Stimulated activated CD8-positive, alpha-beta memory T cell treated with anti-CD3 and anti-CD28 coated beads, Interleukin-12 subunit alpha, Interleukin-12 subunit beta, amount 100 ng/mL, for 1 hour (primary cell): ENCODE measurements around the gene NARS2.
A peak's percentile ranks its signal among the peaks of the same experiment; 100 is the strongest.
"Not testable (repeated sequence)": the region's sequence is repeated elsewhere in the genome, so short reads cannot be mapped to it uniquely, and the experiment has no call there.

ENCODE experiments used
- DNase-seq: peaks from one replicate; pipeline ENCODE4 v3.0.0-alpha.2; 2020; ENCODE audit warnings: low read depth

NARS2 gene

DNA sequence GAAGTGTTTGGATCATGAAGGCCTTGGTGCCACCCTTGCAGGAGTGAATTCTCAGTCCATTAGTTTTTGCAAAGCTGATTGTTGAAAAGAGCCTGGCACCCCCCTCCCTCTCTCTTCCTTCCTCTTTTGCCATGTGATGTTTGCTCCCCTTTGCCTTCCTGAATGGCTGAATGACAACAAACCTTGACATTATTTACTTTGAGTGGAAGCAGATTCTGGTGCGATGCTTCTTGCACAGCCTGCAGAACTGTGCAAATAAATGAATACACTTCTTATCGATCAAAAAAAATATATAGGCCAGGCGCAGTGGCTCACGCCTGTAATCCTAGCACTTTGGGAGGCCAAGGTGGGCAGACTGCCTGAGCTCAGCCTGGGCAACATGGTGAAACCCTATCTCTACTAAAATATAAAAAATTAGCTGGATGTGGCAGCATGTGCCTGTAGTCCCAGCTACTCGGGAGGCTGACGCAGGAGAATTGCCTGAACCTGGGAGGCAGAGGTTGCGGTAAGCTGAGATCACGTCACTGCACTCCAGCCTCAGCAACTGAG, 2.0 kb upstream of the NARS2 start:
- DNase-seq = no peak

DNA sequence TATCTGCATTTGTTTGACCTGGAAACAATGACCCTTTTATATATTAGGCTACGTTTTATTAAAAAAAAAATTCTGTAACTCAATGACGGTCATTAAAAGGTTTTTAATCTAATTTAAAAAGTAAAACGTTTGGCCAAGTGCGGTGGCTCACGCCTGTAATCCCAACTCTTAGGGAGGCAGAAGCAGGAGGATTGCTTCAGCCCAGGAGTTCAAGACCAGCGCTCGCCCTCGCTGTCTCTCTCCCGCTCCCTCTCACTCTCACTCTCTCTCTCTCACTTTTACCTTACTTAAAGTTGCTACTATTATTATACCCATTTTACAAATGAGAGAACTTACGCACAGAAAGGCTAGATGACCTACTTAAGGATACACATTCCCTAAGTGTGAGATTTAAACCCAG, 814 bp upstream of the NARS2 start:
- DNase-seq = no peak

DNA sequence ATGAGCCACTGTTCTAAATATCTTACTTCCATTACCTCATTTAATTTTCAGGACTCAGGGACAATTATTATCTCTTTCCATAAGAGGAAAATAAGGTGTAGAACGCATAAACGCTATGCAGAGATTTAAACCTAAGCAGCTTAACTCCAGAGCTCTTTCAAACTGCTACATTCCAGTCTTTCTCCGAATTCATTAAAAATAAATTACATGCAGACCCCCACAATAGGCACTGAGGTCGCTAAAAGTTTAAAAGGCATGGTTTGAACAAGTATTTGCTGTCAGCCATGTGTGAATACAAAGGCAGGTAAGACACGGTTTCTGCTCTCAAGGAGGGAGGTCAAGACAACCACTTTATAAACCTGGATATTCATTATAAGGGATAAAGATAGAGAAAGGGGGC, 983 bp downstream of the NARS2 start:
- DNase-seq = no peak

DNA sequence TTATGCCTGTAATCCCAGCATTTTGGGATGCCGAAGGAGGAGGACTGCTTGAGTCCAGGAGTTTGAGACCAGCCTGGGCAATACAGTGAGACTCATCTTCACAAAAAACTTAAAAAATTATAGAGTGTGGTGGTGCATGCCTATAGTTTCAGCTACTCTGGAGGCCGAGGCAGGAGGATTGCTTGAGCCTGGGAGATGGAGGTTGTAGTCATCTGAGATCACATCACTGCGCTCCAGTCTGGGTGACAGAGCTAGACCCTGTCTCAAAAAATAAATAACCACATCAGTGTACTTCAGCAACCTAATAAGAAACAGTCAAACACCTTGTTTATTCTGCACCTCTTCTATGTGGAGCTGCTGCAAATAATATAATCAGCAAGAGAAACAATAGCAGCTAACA, 1.4 kb downstream of the NARS2 start:
- DNase-seq = no peak

DNA sequence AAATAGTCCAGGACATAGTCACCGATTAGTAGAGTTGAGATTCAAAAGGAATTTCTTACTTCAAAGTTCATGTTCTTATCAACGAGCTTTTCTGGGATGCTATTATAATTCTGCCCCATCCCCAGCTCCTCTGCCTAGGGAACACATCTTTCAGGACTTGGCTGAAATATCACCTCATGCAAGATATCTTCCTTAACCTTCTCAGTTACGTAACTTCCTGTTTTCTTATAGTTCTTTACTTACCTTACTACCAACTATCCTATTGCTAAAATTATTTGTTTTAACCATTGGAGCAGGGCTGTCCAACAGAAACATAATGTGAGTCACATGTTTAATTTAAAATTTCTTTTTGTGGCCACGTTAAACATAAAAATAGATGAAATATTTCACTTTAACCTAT, 2.3 kb downstream of the NARS2 start:
- DNase-seq = no peak

DNA sequence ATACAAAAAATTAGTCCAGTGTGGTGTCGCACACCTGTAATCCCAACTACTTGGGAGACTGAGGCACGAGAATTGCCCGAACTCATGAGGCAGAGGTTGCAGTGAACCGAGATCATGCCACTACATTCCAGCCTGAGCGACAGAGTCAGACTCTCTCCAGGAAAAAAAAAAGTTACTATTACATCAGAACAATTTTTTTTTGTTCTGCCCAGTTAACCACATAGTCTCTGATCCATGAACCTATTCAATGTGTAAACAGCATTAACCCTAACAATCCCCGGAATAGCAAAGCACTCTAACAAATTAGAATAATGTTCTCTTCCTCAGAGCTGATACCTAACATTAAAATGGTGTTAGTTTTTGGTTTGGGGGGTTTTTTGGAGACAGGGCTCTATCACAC, 4.6 kb downstream of the NARS2 start:
- DNase-seq = no peak

DNA sequence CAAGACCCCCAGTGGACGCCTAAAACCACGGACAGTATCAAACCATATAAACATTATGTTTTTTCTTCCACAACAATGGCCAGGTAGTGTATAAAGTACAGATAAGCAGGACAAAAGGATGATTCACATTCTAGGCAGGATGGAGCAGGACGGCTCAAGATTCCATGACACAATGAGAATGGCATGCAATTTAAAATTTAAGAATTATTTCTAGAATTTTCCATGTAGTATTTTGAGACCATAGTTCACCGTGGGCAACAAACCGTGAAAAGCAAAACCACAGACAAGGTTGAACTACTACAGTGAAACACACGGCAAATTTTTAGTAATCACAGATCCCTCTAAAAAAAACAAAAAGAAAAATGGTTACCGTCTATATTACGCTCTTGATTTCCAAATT, 7.5 kb downstream of the NARS2 start:
- DNase-seq = no peak

DNA sequence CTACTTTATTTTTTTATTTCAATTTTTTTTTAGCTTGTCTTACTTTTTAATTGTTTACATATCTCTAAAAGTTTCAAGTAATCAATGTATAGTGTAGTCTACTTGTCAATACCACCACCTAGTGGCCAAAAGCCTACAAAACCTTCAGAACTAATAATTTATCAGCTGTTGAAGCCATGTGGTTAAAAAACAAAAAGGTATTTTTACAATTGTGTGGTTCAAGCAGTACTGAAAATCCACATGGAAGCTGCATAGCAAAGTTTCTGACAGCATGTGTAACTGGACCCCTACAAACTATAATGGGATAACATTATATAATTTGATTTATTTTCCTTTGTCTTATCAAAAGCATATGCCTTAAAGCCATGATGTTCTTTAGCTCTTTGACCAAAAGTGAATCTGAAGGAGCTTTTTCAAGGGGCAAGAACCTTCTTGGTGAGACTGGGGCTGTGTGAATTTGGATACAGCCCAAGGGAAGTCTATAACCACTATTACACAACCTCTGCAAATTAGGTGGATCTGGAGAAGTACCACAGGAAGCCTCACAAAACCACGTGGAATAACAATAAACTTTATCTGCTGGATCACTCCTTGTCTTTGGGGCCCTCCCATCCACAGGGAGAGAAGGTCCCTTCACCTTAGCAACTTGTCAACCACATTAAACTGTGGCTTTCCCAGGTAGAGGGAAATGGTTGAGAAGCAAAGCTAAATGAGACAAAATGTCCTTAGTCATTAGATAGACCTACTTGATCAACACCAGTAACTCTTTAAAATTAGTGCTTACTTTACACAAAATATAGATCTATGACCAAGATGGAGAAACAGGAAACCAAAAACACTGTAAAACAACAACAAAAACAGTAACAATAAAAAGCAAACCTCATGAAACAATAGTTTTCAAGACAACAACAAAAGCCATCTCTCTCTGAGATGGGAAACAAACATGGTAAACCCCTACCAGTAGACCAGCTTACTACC, 9.9 kb downstream of the NARS2 start:
- peak; percentile 24 for DNase-seq

DNA sequence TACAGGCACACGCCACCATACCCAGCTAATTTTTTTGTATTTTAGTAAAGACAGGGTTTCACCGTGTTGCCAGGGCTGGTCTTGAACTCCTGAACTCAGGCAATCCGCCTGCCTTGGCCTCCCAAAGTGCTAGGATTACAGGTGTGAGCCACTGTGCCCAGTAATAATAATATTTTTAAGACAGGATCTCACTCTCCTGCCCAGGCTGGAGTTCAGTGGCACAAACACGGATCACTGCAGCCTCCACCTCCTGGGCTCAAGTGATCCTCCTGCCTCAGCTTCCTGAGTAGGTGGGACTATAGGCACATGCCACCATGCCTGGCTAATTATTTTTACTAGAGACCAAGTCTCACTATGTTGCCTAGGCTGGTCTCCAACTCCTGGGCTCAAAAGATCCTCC, 10.6 kb downstream of the NARS2 start:
- DNase-seq = not testable (repeated sequence)

DNA sequence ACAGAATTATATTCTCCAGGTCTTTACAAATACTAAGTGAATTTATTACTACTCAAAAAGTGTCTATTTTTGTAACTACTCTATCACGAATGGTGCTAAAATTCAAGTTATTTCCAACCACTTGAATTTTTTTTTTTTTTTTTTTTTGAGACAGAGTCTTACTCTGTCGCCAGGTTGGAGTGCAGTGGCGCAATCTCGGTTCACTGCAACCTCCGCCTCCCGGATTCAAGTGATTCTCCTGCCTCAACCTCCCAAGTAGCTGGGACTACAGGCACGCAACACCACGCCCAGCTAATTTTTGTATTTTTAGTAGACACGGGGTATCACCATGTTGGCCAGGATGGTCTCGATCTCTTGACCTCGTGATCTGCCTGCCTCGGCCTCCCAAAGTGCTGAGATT, 11.6 kb downstream of the NARS2 start:
- DNase-seq = not testable (repeated sequence)

DNA sequence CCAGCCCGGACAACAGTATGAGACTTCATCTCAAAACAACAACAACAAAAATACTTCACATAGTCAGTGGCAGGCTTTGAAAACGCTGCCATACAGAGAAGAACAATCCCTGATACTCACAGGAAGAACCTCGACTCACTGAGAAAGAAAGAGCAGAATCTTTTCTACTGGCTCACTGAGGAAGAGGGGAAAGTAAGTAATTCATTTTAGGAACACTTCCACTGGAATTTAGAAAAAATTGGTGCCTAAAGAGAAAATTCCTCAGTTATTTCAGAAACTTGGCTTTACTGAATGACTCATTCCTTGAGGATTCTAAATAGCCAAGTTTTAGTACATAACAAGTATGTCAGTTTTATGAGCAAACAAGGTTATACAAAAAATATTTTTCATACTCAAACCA, 12.3 kb downstream of the NARS2 start:
- no peak for DNase-seq

DNA sequence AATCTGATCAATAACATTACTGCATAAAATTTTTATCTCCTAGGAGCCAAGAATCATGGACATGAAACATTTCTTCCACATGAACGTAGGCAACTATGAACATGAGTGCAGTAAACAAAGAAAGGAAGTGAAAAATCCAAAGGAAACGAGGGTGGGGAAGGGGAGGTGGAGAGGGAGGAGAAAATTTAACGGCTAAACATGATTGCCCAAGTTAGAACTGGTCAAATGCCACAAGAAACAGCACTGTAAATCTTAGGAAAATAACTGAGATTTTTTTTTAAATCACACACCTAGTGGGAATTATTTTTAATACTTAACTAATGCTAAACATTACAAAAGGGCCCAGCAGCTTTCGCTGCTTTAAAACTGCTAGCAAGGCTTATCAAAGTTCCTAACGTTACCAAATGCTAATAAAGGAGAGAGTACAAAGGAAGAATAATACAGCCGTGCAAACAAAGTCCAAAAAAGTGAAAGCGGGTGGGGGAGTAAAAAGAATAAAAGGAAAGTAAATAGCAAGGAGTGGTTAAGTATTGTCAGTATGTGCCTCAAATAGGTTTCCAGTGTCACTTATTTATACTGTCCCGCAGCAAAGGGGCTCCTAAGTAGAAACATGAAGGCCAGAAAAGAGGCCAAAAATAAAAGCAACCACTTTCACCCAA, 13.7 kb downstream of the NARS2 start:
- DNase-seq = no peak

DNA sequence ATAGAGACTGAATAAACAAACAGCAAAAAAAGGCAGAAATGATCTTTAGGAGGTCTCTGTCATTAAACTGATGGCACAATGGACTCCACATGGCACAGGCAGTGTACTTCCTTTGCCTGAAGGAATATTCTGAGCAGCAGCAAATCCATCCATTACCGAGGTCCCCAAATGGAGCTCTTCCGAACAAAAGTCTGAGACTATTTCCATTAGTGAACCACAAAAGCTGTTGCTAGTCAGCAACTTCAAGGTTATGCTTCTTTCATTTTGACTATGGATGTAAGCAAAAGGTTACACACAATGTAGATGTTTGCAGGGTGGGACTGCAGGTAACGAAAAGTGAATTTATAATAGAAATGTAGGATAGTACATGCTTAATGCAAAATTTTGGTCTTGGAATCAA, 14.5 kb downstream of the NARS2 start:
- DNase-seq = no peak

DNA sequence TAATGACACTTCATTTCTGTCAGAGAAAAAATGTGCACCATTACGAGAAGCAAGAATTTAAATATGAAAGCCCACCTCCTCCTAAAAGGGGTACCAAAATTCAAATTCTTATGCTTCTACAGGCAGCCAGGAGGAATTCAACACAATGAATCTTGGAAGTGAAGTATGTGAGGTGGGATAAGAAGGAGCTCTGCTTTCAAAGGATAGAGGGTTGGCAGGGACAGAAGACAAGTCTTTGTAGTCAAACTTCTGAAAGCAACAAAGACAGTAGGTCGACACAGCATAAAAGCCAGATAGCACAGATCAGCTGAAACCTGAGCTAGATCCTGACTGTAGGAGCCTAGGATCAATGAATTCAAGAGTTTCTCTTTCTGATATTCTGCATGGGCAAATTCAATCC, 17.4 kb downstream of the NARS2 start:
- DNase-seq = no peak

DNA sequence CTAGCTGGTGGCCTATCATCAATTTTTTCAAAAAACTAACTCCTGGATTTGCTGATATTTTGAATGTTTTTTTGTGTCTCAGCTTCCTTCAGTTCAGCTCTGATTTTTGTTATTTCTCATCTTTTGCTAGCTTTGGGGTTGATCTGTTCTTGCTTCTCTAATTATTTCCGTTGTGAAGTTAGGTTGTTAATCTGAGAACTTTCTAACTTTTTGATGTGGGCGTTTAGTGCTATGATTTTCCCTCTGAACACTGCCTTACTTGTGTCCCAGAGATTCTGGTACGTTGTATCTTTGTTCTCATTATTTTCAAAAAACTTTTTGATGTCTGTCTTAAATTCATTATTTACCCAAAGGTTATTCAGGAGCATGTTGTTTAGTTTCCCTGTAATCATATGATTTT, 19.1 kb downstream of the NARS2 start:
- DNase-seq = no peak

DNA sequence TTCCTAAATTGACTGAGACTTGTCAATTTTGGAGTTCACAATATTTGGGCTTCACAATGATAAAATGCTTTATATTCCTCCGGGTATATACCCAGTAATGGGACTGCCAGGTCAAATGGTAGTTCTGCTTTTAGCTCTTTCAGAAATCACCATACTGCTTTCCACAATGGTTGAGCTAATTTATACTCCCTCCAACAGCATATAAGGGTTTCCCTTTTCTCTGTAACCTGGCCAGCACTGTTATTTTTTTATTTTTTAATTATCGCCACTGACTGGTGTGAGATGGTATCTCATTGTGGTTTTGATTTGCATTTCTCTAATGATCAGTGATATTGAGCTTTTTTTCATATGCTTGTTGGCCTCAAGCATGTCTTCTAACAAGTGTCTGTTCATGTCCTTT, 21.8 kb downstream of the NARS2 start:
- no peak for DNase-seq

DNA sequence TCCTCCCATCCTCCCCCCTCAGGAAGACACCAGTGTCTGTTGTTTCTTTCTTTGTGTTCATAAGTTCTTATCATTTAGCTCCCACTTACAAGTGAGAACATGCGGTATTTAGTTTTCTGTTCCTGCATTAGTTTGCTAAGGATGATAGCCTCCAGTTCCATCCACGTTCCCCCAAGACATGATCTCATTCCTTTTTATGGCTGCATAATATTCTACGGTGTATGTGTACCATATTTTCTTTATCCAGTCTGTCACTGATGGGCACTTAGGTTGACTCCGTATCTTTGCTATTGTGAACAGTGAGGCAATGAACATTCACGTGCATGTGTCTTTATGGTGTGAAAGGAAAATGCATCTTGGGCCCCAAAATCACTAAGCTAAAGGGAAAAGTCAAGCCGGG, 22.5 kb downstream of the NARS2 start:
- not testable (repeated sequence) for DNase-seq

DNA sequence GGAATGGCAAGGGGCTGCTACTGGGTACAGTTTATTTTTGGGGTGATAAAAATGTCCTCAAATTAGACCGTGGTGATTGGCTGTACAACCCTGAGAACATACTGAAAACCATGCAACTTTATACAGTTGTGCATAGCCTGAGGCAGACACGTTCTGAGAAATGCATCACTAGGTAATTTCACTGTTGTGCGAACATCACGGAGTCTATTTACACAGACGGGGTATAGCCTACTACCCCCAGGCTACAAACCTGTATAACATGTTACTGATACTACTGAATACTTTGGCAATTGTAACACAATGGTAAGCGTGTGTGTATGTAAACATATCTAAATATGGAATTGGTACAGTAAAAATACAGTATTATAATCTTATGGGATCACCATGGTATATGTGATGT, 23.6 kb downstream of the NARS2 start:
- no peak for DNase-seq

DNA sequence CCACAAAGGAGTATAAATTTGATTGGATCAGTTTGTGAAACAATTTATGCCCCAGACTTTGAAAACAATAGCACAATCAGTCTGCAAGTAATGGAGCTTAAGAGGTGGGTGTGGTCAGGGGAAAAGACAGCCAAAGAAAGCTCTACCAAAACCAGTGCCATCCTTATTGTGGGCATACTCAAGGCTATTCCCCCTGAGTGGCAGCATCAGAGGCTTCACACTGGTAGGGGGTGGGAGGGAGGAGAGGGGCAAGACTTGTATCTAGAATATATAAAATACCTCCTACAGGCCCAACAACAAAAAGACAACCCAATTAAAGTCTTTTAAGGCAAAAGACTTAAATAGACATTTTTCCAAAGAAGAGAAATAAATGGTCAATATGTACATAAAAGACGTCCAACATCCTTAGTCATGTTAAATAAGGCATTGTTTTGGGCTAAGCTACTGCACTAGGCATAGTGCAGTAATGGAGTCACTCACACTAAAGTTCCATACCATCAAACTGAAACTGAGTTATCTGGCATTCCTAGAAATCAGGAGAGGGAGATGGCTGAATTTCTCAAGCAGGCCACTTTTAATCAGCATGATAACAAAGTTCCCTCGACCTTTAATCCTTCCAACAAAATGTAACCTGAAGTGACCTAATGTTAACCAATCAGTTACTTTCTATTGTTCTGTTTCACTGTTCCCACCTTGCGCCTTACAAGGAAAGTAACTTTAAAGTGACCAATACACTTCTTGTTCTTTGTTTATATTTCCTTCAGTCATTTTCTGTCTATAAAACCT, 24.8 kb downstream of the NARS2 start:
- DNase-seq = no peak

DNA sequence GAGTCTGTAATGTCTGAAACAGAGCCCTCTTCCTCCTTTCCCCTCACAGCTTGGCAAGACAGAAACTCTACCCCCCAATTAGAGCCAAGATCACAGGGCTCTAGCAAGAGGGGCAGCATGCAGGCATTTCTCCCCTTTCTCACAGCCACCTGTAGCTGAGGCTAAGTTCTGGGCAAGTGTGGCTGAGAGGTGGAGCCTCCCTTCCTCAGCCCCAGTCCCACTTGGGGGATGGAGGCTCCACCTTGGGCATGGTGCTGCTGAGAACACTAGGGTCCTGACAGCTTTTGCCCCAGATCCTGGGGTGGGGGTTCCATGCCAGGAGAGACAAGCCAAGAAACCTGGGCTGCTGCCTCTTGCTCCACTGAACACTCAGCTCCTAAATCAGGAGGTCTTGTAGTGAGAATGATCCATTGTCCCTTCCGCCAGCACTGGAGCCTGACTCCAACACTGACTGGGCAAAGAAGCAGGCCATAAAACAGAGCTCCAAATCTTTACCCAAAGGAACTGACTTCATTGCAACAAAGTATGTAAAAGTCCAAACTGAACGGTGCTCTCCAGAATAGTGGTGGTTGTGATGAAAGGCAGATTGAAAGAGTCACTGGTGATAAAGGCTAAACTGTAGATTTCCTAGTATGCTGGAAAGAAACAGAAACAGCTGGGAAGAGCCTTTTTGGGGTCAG, 25.6 kb downstream of the NARS2 start:
- DNase-seq = no peak

DNA sequence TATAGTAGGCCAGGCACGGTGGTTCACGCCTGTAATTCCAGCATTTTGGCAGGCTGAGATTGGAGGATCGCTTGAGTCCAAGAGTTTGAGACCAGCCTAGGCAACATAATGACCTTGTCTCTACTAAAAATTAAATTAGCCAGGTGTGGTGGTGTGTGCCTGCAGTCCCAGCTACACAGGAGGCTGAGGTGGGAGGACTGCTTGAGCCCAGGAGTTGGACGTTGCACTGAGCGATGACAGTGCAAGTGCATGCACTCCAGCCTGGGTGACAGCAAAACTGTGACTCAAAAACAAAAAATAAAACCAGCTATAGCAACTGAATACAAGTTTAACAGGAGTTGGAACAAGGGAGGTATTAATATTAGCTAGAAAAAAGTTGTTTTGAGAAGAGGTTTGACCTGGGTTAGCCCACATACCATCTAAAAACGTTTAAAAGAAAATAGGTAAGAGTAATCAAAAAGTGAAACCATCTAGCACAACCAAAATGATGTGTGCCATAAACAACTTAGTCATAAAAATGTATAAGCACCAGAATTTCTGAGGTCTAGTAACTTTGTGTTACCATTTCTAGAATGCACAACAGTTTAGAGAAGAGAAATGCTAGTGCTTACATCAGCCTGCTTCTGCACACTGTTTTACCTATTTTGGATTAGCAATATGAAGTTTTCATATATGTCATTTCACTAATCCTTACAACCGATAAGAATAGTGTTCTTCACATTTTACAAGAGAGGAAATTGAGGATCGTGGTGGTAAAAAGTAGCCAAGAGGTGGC, 26.5 kb downstream of the NARS2 start:
- DNase-seq = no peak
